Ovary (tissue), 9 donors: Measurements from ENCODE around the gene TOM1L2. TPM values are rescaled to one million over a fixed set of nuclear protein-coding genes. Genes with fewer than 3 reads are reported as not detected.

Experiments used
- DNase-seq, 5 donors: peaks; one replicate each; pipeline ENCODE4 v3.0.0-alpha.2; 2019 to 2020
- H3K27ac ChIP-seq, 2 donors: fragments of 200-600 bp; one replicate each; pipeline versions ENCODE4 v1.5.1 to v1.8.0; 2019 to 2022
- H3K27me3 ChIP-seq: fragments of 200-600 bp; one replicate; pipeline ENCODE4 v1.8.0; 2022
- H3K36me3 ChIP-seq: fragments of 200-600 bp; sonication (generic); one replicate; pipeline ENCODE4 v1.5.1; 2019
- H3K4me1 ChIP-seq: one replicate; pipeline ENCODE4 v1.8.1; 2013; ENCODE audit warnings: mild to moderate bottlenecking, moderate library complexity; ENCODE audit not compliant: insufficient read depth
- H3K4me3 ChIP-seq: fragments of 200-600 bp; sonication (generic); one replicate; pipeline ENCODE4 v1.5.1; 2017
- H3K9me3 ChIP-seq, 2 donors: fragments of 200-600 bp in 1 of 2; sonication (generic) in 1 of 2; one replicate each; pipeline versions ENCODE4 v1.5.1 to v1.8.1; 2013 to 2019; ENCODE audit warnings: mild to moderate bottlenecking in 1 of 2, moderate library complexity in 1 of 2
- EP300 ChIP-seq: sonication (generic); formaldehyde crosslinking; IDR thresholded peaks from one replicate; pipeline ENCODE4 v1.6.1; 2017; ENCODE audit warnings: antibody characterized with exemption
- POLR2A ChIP-seq: fragments of 450-650 bp; IDR thresholded peaks from one replicate; pipeline ENCODE4 v1.6.1; 2017; ENCODE audit warnings: antibody characterized with exemption, mild to moderate bottlenecking, moderate library complexity
- WGBS, 3 donors: extraction: QIAGEN DNeasy Blood & Tissue Kit in 1 of 3; methylation state at CpG; one replicate each; pipeline versions ENCODE4 v1.1.5 to v1.1.7; 2013 to 2017; 5-methylcytosine and 5-hydroxymethylcytosine counted together
- intact Hi-C, 4 donors: fragments of 100-400 bp; cut with DNase I; formaldehyde crosslinking; loops; one replicate each; pipeline versions ENCODE4 v1.11.0 to v1.15.1; 2022 to 2023
- polyA plus RNA-seq, 2 donors: library from polyadenylated mRNA; stranded (reverse); fragments of 200-250 nt in 1 of 2; fragments of 350-450 nt in 1 of 2; fragmentation: Illumina TruSeq in 1 of 2; extraction: RNeasy Lipid Tissue Mini Kit (QIAGEN cat#74804) in 1 of 2; gene quantifications; one replicate each; pipeline ENCODE4 v1.2.3, GENCODE V29; 2013 to 2014
- total RNA-seq, 7 donors: library from RNA; depleted of rRNA in 2 of 7; stranded (reverse); fragments of >200 nt in 2 of 7; fragmentation: NEBNext Ultra II Directional in 3 of 7; extraction: Animal tissue kit (Norgen Biotek cat#: 25700) in 3 of 7; gene quantifications; one replicate each; pipeline versions ENCODE4 v1.1.0 to v1.2.4, GENCODE V29; 2016 to 2023
- TF ChIP-seq, protein P1 (sequence below), 3 donors: fragments of 450-650 bp in 2 of 3; fragments of 200-600 bp in 1 of 3; IDR thresholded peaks; one replicate each; pipeline versions ENCODE4 v1.5.1 to v1.8.0; 2016 to 2022; ENCODE audit warnings: antibody characterized with exemption in 3 of 3, mild to moderate bottlenecking in 1 of 3
- donor health status: DM: no; HTN: no; CAD: no; lungs with moderate emphysema.
- donor health status: DM: no; HTN: no; CAD: no.
- donor health status: Bipolar disorder and iron deficiency.
- donor health status: DM: yes; HTN: yes; CAD: no.
- donor health status: DM: no; HTN: no; CAD: no.
- donor health status: DM: yes; HTN: yes; CAD: no.

The TOM1L2 gene
- total and polyA plus RNA-seq, 9 donors, result 25.6 to 62.5 (median 45.9) TPM

DNA sequence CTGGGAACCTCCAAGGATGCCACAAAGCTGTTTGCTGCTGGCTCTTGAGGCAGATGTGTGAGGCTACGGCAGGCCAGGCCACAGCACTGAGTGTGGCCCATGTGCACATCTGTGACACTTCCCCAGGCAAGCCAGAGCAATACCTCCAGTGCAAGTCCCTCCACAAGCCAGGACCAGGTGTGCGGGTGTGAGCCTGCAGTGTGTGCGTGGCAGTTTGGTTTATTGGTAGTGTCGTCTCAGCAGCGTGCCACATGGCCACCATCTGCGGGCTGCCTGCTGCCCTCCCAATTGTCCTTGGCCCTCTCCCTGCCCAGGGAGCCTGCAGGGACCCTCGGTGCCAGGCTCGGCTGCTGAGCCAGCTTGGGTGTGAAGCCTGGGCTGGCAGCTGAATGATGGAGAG lies 125.6 kb downstream of the TOM1L2 start:
- intact Hi-C loops, result no loop called here
- no peak overlapping the region for H3K4me3 ChIP-seq
- TF ChIP-seq POLR2A, result no peak
- no peak for TF ChIP-seq EP300
- TF ChIP-seq, protein P1, sequence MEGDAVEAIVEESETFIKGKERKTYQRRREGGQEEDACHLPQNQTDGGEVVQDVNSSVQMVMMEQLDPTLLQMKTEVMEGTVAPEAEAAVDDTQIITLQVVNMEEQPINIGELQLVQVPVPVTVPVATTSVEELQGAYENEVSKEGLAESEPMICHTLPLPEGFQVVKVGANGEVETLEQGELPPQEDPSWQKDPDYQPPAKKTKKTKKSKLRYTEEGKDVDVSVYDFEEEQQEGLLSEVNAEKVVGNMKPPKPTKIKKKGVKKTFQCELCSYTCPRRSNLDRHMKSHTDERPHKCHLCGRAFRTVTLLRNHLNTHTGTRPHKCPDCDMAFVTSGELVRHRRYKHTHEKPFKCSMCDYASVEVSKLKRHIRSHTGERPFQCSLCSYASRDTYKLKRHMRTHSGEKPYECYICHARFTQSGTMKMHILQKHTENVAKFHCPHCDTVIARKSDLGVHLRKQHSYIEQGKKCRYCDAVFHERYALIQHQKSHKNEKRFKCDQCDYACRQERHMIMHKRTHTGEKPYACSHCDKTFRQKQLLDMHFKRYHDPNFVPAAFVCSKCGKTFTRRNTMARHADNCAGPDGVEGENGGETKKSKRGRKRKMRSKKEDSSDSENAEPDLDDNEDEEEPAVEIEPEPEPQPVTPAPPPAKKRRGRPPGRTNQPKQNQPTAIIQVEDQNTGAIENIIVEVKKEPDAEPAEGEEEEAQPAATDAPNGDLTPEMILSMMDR (IDR thresholded peaks at IDR 0.05), result no peak
- peak in 2 of 5 donors; percentile 21 to 22 for DNase-seq
- WGBS, 3 donors, result 91 to 99% (median 96%) methylated on average over 5 to 8 of the region's 8 CpGs
- H3K9me3 ChIP-seq, result no peaks in the 10 kb centered on the region
- peaks cover 25% of the 10 kb centered on the region for H3K4me1 ChIP-seq
- no peaks in the 10 kb centered on the region for H3K27me3 ChIP-seq
- no peaks in the 10 kb centered on the region for H3K36me3 ChIP-seq
- no peak overlapping the region for H3K27ac ChIP-seq

DNA sequence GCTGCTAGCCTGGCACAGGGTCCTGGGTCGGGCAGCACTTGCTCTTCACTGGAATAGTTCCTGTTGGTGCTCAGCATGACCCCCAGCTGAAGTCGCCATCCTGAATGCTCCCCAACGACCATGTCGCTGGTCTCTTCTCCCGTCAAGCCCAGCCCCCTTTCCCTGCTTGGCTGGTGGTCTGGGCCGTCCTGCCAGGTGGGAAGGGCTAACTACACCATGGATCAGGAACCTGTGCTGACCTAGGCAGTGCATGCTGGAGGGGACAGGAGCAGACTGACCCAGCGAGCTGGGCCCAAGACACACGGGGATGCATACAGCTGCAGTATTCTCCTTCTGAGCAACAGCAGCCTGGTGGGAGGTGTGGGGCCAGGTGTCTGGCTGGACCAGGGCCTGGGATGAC lies 126.2 kb downstream of the TOM1L2 start:
- H3K36me3 ChIP-seq, result no peaks in the 10 kb centered on the region
- peak in 2 of 5 donors; percentile 23 to 24 for DNase-seq
- TF ChIP-seq POLR2A (no peak), EP300 (no peak)
- TF ChIP-seq, protein P1 (IDR thresholded peaks at IDR 0.05), result no peak
- no peak overlapping the region for H3K4me3 ChIP-seq
- H3K9me3 ChIP-seq, result no peaks in the 10 kb centered on the region
- 89 to 94% (median 91%) methylated on average over 8 of the region's 8 CpGs for WGBS, 3 donors
- peaks cover 25% of the 10 kb centered on the region for H3K4me1 ChIP-seq
- H3K27ac ChIP-seq, result no peak overlapping the region
- intact Hi-C loops, result no loop called here
- no peaks in the 10 kb centered on the region for H3K27me3 ChIP-seq

DNA sequence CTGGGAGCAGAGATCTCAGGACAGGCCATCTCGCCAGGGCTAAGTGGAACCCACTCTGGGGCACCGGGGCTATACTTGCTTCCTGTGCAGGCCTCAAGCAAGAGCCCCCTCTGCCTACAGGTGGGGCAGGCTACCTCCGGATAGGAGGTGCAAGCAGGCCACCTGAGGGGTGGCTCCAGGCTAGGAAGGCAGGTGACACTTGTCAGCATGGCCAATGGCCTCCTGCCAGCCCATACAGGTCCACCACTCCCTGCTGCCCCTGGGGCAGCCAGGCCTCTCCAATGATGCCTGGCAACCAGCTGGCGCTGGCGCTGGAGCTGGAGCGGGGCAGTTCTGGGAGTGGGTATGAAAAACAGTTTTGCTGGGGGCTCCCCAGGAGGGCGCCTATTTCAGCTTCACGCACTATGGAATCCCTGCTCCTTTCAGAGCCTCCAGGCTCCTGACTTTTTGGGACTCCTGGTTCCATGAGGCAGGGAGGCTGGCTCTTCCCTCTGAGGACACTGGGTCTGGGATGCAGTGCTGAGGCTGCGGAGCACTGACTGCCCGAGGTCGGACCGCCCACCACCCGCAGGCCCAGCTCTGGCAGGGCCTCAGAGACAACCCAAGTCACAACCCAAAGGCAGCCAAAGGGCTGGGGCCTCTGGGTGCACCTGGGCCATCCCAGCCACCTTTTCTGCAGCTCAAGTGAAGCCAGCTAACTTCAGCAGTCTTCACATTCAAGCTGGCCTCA lies 127.0 kb downstream of the TOM1L2 start:
- intact Hi-C loops, result no loop called here
- H3K27ac ChIP-seq, result no peak overlapping the region
- peaks cover 29% of the 10 kb centered on the region for H3K4me1 ChIP-seq
- no peaks in the 10 kb centered on the region for H3K9me3 ChIP-seq
- H3K27me3 ChIP-seq, result no peaks in the 10 kb centered on the region
- no peak overlapping the region for H3K4me3 ChIP-seq
- TF ChIP-seq EP300 (no peak), POLR2A (no peak)
- TF ChIP-seq, protein P1 (IDR thresholded peaks at IDR 0.05), result no peak
- no peaks in the 10 kb centered on the region for H3K36me3 ChIP-seq
- WGBS, 3 donors, result 86 to 92% (median 88%) methylated on average over 13 of the region's 13 CpGs
- DNase-seq, result peak in 3 of 5 donors; percentile 24 to 41 (median 31)

DNA sequence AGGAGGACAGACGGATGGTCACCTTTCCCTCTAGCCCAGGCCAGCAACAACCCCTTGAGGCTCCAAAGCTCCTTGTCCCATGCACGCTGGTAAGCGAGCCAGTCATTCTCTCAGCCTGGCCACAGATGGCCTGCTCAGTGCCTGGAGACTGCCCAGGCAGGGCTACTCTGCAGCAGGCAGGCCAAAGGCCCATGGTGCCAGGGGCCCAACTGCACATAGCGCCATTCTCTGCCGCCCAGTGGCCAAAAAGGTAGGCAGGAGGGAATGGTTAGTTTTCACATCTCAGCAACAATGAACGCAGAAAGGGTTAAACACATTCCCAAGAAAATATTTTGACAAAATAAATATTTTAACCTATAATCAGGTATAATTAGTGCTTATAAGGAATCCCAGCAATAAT lies 127.7 kb downstream of the TOM1L2 start:
- Histone ChIP-seq H3K4me1 (peaks cover 26% of the 10 kb centered on the region), H3K27me3 (no peaks in the 10 kb centered on the region), H3K9me3 (no peaks in the 10 kb centered on the region), H3K27ac (no peak overlapping the region), H3K4me3 (no peak overlapping the region), H3K36me3 (no peaks in the 10 kb centered on the region)
- peak in 1 of 5 donors; percentile 21 for DNase-seq
- TF ChIP-seq EP300 (no peak), POLR2A (no peak)
- TF ChIP-seq, protein P1 (IDR thresholded peaks at IDR 0.05), result no peak
- intact Hi-C loops, result no loop called here
- 94 to 98% (median 95%) methylated on average over 6 of the region's 6 CpGs for WGBS, 3 donors
